ENCODE results near the gene CLEC2A. TPM values are rescaled to one million over a fixed set of nuclear protein-coding genes. Genes with fewer than 3 reads are reported as not detected.
"Not testable (repeated sequence)": the region's sequence is repeated elsewhere in the genome, so short reads cannot be mapped to it uniquely, and the experiment has no call there.

Gene CLEC2A
- polyA plus RNA-seq, 3 donors = not detected

- H4K20me1 ChIP-seq (ENCODE audit: insufficient read depth, low read length) = no peaks in the 10 kb centered on the region
- no peaks in the 10 kb centered on the region for H3K4me1 ChIP-seq (ENCODE audit: control insufficient read depth in 1 of 2, insufficient read depth in 2 of 2, low read length in 2 of 2)
- no peaks in the 10 kb centered on the region for H3K27me3 ChIP-seq (ENCODE audit: control insufficient read depth in 2 of 2, insufficient read depth in 2 of 2, low read length in 2 of 2)
- no peak overlapping the region for H3K27ac ChIP-seq (ENCODE audit: low read depth in 1 of 2, low read length in 2 of 2)
- H3K4me2 ChIP-seq (replicated peaks; ENCODE audit: extremely low read depth, low read length, poor library complexity, severe bottlenecking) = no peak overlapping the region
- H3K36me3 ChIP-seq (replicated peaks in 1 of 2; ENCODE audit: control insufficient read depth in 1 of 2, insufficient read depth in 2 of 2, low read length in 2 of 2) = no peaks in the 10 kb centered on the region
- H3K27ac Mint-ChIP-seq = no peak overlapping the region
- DNase-seq = no peak
- intact Hi-C loops (cut with micrococcal nuclease) = no loop called here
- H3K4me1 Mint-ChIP-seq = no peaks in the 10 kb centered on the region
- TF ChIP-seq CTCF (IDR thresholded peaks at IDR 0.05) = no peak
- 100% methylated on average over 2 of the region's 4 CpGs for WGBS (ENCODE audit: insufficient coverage)
- H3K36me3 Mint-ChIP-seq = no peaks in the 10 kb centered on the region
- no peak overlapping the region for H3K4me3 Mint-ChIP-seq
- no peak overlapping the region for H3K9ac ChIP-seq (ENCODE audit: insufficient read depth, low read length, poor library complexity, severe bottlenecking)
- no peaks in the 10 kb centered on the region for H3K79me2 ChIP-seq (ENCODE audit: insufficient read depth, low read length)
- H2AFZ ChIP-seq (ENCODE audit: insufficient read depth, low read depth, low read length, poor library complexity, severe bottlenecking) = peak overlapping the region; percentile 21
- H3K9me3 Mint-ChIP-seq = peaks cover 0 to 5% (median 3%) of the 10 kb centered on the region in 7 donors
- no peaks in the 10 kb centered on the region for H3K27me3 Mint-ChIP-seq (ENCODE audit: low read depth in 3 of 3)
- no peak overlapping the region for H3K4me3 ChIP-seq (replicated peaks in 1 of 3; ENCODE audit: low read depth in 2 of 3, low read length in 3 of 3)
- no peaks in the 10 kb centered on the region for H3K9me3 ChIP-seq (replicated peaks in 1 of 2; ENCODE audit: control insufficient read depth in 1 of 2, insufficient read depth in 1 of 2, low read length in 2 of 2)
Measured at GRCh38 chr12:9880532-9881078, 51.6 kb downstream of the CLEC2A start.

- H3K27me3 ChIP-seq (ENCODE audit: control insufficient read depth in 2 of 2, insufficient read depth in 2 of 2, low read length in 2 of 2); H3K27me3 Mint-ChIP-seq (ENCODE audit: low read depth in 3 of 3); H3K4me1 ChIP-seq (ENCODE audit: control insufficient read depth in 1 of 2, insufficient read depth in 2 of 2, low read length in 2 of 2); H3K4me3 Mint-ChIP-seq; H3K27ac Mint-ChIP-seq; H3K36me3 ChIP-seq (replicated peaks in 1 of 2; ENCODE audit: control insufficient read depth in 1 of 2, insufficient read depth in 2 of 2, low read length in 2 of 2); H3K36me3 Mint-ChIP-seq; H3K27ac ChIP-seq (ENCODE audit: low read depth in 1 of 2, low read length in 2 of 2); H3K4me3 ChIP-seq (replicated peaks in 1 of 3; ENCODE audit: low read depth in 2 of 3, low read length in 3 of 3); H3K9ac ChIP-seq (ENCODE audit: insufficient read depth, low read length, poor library complexity, severe bottlenecking); H3K9me3 ChIP-seq (replicated peaks in 1 of 2; ENCODE audit: control insufficient read depth in 1 of 2, insufficient read depth in 1 of 2, low read length in 2 of 2); H2AFZ ChIP-seq (ENCODE audit: insufficient read depth, low read depth, low read length, poor library complexity, severe bottlenecking); H4K20me1 ChIP-seq (ENCODE audit: insufficient read depth, low read length); H3K79me2 ChIP-seq (ENCODE audit: insufficient read depth, low read length); H3K4me2 ChIP-seq (replicated peaks; ENCODE audit: extremely low read depth, low read length, poor library complexity, severe bottlenecking); H3K4me1 Mint-ChIP-seq; DNase-seq: not testable (repeated sequence)
- WGBS (ENCODE audit: insufficient coverage) = over 99% methylated on average over 26 of the region's 26 CpGs
- intact Hi-C loops (cut with micrococcal nuclease) = loop anchor here in 1 of 2 donors (10.0 kb wide), 1 partner anchor 259 kb away; the partner anchor contains the start of gene CLEC7A
- H3K9me3 Mint-ChIP-seq = peaks cover 0 to 13% (median 10%) of the 10 kb centered on the region in 7 donors
Measured at GRCh38 chr12:9876120-9876519, 56.0 kb downstream of the CLEC2A start.
